ENCODE measurements around the gene MID2.
"Not testable (repeated sequence)": the region's sequence is repeated elsewhere in the genome, so short reads cannot be mapped to it uniquely, and the experiment has no call there.

DNA sequence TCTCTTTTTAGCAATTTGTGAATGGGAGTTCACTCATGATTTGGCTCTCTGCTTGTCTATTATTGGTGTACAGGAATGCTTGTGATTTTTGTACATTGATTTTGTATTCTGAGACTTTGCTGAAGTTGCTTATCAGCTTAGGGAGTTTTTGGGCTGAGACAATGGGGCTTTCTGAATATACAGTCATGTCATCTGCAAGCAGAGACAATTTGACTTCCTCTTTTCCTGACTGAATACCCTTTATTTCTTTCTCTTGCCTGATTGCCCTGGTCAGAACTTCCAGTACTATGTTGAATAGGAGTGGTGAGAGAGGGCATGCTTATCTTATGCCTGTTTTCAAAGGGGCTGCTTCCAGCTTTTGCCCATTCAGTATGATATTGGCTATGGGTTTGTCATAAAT lies 129.7 kb downstream of the MID2 start:
- TF ChIP-seq POLR2AphosphoS5 (IDR thresholded peaks at IDR 0.05; ENCODE audit: borderline replicate concordance, low read depth, low read length); EZH2 (IDR thresholded peaks at IDR 0.05); FOXP2 (optimal IDR thresholded peaks at IDR 0.05; ENCODE audit: control extremely low read depth, extremely low read length, insufficient read depth): not testable (repeated sequence)
